Gastroesophageal sphincter (tissue), 3 donors: ENCODE measurements around the gene TMX4.
"Not testable (repeated sequence)": the region's sequence is repeated elsewhere in the genome, so short reads cannot be mapped to it uniquely, and the experiment has no call there.

Experiments used
- CTCF ChIP-seq, 4 experiments: fragments of 200-600 bp in 2 of 4; fragments of 450-650 bp in 2 of 4; sonication (generic) in 1 of 4; IDR thresholded peaks; one replicate each; pipeline ENCODE4 v1.5.1; 2017 to 2019; ENCODE audit warnings: antibody characterized with exemption in 4 of 4, mild to moderate bottlenecking in 2 of 4, moderate library complexity in 2 of 4
- EP300 ChIP-seq: sonication (generic); formaldehyde crosslinking; IDR thresholded peaks from one replicate; pipeline ENCODE4 v1.6.1; 2017; ENCODE audit warnings: antibody characterized with exemption, mild to moderate bottlenecking
- POLR2A ChIP-seq, 2 donors: fragments of 450-650 bp; IDR thresholded peaks; one replicate each; pipeline ENCODE4 v1.6.1; 2017; ENCODE audit warnings: antibody characterized with exemption in 2 of 2, mild to moderate bottlenecking in 2 of 2, moderate library complexity in 1 of 2

- not testable (repeated sequence) for TF ChIP-seq CTCF (IDR thresholded peaks at IDR 0.05); EP300; POLR2A (IDR thresholded peaks at IDR 0.05)
These were observed 12.0 kb upstream of the TMX4 start for GRCh38 chr20:8031539-8031938.
